GM12874 (cell line): Measurements from ENCODE around the gene TSPAN5.

Experiments
- TF ChIP-seq, protein P1 (sequence below): IDR thresholded peaks from 2 replicates; pipeline ENCODE4 v1.5.1; 2011; ENCODE audit warnings: low read depth, mild to moderate bottlenecking, control low read depth, low read length, moderate library complexity; ENCODE audit not compliant: insufficient read depth

Gene TSPAN5

GRCh38 chr4:98517218-98518021 is 141.0 kb downstream of the TSPAN5 start:
- TF ChIP-seq, protein P1, sequence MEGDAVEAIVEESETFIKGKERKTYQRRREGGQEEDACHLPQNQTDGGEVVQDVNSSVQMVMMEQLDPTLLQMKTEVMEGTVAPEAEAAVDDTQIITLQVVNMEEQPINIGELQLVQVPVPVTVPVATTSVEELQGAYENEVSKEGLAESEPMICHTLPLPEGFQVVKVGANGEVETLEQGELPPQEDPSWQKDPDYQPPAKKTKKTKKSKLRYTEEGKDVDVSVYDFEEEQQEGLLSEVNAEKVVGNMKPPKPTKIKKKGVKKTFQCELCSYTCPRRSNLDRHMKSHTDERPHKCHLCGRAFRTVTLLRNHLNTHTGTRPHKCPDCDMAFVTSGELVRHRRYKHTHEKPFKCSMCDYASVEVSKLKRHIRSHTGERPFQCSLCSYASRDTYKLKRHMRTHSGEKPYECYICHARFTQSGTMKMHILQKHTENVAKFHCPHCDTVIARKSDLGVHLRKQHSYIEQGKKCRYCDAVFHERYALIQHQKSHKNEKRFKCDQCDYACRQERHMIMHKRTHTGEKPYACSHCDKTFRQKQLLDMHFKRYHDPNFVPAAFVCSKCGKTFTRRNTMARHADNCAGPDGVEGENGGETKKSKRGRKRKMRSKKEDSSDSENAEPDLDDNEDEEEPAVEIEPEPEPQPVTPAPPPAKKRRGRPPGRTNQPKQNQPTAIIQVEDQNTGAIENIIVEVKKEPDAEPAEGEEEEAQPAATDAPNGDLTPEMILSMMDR: no peak

DNA sequence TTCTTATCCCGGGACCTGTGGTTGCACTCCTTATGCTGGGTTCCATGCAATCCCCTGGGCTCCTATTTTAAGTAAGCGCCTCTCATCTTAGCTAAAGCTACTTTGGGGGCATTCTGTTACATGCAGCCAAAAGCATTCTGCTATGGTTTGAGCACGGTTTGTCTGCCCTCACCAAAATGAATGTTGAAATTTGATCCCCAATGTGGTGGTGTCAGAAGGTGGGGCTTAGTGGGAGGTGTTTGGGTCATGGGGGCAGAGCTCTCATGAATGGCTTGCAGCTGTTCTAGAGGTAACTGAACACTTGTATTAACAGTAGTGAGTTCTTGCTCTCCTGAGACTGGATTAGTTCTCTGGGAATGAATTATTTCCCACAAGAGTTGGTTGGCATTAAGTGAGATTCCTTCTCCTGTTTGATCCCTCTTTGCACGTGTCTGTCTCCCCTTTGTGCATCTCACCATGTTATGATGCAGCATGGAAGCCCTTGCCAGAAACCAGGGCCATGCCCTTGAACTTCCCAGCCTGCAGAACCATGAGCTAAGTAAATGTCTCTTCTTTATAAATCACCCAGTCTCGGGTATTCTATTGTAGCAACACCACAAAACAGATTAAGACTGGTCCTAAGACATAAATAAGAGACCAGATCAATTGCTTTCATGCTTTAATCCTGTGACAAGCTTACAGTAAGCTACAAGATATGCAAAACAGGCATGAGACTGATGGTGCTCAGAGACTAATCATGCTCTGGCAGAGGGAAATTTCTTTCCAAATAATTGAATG is 141.8 kb downstream of the TSPAN5 start:
- TF ChIP-seq, protein P1: no peak

DNA sequence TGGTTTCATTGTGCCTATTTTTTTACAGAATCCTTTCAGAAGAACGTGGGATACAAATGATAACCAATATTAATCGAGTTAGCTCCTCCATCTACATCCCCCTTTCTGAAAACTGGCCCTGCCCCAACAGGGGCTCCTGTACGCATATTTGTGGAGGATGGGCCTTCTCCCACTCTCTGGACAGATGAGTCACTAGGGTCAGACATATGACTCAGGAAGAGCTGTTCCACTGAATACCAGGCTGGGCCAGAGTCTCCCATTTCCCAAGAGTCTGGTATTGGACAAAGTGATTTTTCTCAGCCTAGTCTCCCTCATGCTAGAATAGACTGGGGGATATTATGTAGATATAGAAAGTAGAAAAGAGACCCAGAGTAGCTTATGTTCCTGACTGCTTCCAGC is 142.4 kb downstream of the TSPAN5 start:
- TF ChIP-seq, protein P1: no peak

DNA sequence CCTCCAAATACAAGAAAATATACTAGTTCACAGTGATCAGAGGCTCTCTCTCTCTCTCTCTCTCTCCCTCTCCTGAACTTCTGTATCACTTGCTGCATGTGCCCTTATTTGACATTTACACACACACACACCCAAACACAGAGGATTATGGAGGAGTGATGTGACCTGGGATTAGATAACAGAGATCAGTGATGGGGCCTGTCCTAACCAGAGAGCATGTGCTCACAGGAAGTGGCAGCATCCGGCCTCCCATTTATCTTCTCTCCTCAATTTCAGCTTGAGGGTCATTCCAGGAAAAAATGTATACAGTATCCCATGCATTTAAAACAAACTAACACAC is 143.0 kb downstream of the TSPAN5 start:
- TF ChIP-seq, protein P1: no peak

DNA sequence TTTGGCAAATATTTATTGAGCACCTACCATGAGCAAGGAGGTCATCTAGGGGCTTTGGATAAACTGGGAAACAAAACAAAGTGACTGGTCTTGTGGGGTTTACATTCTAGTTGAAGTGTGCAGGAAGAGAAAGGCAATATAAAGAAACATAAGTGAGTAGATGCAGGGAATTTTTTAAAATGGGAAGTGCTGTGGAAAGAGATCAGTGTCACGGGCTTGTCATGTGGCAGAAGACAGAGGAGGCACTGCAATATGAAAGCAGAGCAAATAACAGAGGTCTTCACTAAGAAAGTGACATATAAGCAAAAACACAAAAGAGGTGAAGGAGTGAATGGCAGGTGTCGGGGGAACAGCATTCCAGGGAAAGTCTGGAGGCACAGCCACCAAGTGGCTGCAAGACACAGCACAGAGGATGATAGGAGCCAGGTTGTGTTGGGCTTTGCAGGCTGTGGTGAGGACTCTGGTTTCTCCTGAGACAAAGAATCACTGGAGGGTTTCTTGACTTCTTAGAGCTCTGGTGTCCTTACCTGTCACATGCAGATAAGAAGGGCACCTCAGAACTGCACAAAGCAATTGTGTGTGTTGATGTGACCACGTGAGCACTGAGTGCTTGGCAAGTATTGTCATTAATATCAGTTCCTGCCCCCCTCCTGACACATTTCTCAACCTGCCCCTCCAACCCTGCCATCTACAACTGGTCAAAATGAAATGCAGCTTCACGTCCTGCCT is 143.5 kb downstream of the TSPAN5 start:
- TF ChIP-seq, protein P1: no peak

DNA sequence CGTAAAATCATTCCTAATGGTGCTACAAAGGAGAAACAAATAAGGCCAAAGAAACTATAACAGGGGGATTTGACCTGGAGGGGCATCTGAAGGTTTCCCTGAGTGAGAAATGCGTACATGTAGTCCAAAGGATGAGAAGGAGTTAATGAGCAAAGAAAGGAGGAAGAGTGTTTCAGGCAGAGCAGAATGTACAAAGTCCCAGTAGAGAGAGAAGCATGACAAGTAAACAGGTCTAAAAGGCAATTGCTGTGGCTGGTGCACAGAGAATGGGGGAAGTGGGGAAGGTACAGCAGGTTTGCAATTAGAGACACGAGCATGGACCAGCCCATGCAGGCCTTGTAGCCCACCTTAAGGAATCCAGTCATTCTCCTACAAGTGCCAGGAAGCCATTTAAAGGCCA is 145.5 kb downstream of the TSPAN5 start:
- TF ChIP-seq, protein P1: no peak
